HG03135 (cell line): ENCODE data around the gene COL16A1.

Source experiments
- ATAC-seq: cut with Tn5 transposase; IDR thresholded peaks from one replicate; pipeline ENCODE4 v1.9.1; 2021; ENCODE audit warnings: mild to moderate bottlenecking, moderate library complexity; ENCODE audit not compliant: unreplicated experiment

Gene COL16A1

GRCh38 chr1:31651766-31652165 is 52.1 kb downstream of the COL16A1 start:
- ATAC-seq, result no peak

GRCh38 chr1:31651089-31651420 is 52.8 kb downstream of the COL16A1 start:
- ATAC-seq, result no peak

DNA sequence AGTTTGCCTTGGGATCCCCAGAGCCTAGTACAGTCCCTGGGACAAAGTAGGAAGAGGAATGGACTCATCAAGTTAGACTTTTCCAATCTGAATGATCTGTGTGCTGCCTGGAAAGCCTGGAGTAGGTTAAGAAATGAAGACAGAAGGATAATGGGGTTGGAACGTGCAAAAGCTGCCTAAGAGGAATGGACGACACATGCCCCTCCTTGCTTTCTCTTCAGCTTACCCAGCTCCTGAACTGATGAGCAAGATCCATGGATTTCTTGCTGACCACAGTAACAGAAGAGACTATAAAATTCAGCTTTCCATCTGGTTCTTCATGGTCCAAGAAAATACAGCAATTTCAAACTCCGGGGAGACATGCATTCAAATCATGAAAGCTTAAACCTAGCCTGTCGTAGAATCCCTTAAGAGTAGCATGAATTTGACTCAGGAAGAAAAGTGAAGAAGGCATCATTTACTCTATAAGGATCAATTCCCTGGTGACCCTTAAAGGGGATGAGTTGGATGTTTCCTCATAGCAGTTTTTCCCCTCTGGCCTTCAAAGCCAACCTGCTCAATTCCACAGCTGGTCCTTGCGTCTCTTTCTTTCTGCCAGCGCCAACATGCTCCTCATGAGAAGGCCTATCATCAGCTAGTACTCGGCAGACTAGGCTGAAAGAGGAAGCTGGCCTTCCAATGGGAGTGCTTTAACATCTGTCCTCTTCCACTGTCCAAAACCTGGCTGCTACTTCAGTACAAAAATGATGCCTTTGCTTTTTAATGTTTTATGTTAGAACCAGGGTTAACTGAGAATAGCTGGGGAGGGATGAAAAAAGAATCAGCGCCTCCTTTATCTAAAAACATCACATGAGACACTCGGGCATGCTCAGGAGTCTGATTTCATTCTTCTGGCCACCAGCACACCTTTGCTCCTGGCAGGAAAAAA is 53.4 kb downstream of the COL16A1 start:
- no peak for ATAC-seq

GRCh38 chr1:31648641-31649357 is 55.0 kb downstream of the COL16A1 start:
- no peak for ATAC-seq

DNA sequence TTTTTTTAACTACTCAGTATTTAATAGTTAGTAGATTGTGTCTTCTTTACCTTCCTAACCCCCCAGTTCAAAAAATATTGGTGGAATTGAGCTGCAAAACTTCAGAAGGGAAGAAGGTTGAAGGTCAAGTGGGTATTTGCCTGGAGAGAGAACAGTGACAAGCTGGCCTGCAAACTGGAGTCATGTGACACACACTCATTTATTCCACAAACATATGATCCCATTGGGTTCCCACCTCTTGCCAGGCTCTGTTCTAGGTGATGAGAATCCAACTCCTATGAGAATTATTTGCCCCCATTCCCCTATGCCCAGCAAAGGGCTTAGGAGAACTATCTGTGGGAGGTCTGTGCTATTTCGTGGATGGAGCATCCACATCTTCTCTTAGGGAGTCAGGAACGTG is 55.6 kb downstream of the COL16A1 start:
- ATAC-seq, result no peak

- no peak for ATAC-seq
These were observed 56.7 kb downstream of the COL16A1 start for GRCh38 chr1:31647106-31647505.

DNA sequence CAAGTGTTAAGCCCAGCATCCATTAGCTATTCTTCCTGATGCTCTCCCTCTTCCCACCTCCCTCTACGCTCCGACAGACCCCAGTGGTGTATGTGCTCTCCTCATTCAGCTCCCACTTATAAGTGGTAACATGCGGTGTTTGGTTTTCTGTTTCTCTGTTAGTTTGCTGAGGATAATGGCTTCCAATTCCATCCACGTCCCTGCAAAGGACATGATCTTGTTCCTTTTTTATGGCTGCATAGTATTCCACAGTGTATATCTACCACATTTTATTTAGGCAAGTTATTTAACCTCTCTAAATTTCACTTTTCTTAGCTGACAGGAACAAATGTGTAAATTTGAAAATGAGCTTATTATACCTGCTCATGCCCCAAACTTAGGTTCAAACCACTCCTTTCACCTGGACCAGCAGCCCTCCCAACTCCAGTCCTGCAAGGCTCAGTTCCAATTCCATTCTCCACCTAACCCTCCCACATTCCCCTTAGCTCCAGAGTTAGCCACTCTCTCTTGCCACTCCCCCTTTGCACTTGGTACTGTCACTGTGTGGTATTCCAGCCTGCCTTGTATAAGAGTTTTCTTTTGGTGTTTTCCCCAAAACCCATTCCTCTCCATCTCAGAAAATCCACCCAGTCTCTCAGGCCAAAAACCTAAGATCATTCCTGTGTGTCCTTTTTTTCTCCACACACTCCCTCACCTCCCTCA is 57.4 kb downstream of the COL16A1 start:
- no peak for ATAC-seq

DNA sequence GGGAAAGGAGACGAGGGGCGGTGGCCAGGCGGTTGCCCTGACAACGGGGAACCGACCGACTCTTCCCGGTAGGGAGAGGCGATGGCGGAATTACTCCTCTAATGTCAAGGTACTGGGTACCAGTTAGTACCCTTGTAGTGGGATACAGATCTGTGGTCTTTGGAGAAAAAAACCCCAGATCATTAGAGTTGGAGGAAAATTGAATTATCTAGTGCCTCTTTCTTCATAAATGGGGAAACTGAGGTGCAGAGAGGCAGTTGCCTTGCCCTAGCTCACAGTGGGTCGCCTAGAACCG is 58.6 kb downstream of the COL16A1 start:
- ATAC-seq, result no peak

DNA sequence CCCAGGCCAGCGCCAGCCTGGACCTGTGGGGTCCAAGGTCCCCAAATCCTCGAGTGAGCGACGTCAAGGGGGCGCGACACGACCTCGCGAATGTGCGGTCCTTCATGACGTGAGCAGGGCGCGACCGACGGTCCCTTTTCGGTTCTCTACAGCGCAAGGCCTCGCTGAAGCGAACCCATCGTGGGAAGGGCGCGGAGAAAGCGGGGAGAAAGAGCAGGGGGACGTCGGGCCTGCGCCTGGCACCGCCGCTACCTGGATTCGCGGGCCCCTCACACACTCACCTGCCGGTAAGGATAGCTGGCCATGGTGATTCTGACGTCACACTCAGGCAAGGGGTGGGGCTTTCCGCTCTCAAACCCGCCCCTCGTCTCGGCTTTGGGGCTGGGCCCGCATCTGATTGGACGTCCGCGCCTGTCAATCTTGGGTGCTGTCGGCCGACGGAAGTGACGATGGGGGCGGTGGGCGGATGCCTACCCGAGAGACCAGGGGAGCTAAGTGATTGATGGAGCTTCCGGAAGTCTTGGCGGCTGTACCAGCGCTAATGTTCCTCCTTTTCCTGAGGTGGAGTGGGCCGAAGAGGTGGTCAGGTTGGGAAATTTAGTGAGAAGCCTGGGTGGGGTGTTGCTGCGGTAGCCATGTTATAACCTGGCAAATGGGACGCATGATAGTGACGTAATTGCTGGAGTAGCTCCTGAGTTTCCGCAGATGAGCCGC is 59.1 kb downstream of the COL16A1 start, which contains the start of gene PEF1:
Gene PEF1, minus strand, starts transcription at position 317 of the 714 bp plus-strand sequence. Its CDS starts 12 bp downstream, at position 305.
- peak; percentile 88 for ATAC-seq

- peak; percentile 11 for ATAC-seq
These were observed 59.7 kb downstream of the COL16A1 start for GRCh38 chr1:31643976-31644559.

GRCh38 chr1:31642897-31643296 is 60.9 kb downstream of the COL16A1 start:
- no peak for ATAC-seq

- no peak for ATAC-seq
These were observed 61.5 kb downstream of the COL16A1 start for GRCh38 chr1:31642366-31642765.

DNA sequence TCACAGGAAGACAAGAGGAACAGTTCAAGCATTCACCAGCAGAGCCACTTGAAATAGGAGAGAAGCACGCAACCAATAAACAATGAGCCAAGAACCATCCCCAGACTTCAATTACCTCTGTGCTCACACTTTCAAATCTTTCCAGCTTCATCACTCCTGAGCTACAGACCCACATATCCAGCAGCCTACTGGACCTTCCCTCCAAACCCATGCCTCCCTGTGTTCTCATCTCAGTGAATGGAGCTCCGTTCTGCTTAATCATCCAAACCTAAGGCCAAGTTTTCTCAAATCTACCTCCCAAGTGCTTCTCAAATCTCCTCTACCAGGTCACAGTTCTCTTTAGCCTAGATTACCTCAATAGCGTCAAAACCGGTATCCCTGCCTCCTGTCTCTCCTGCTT is 62.9 kb downstream of the COL16A1 start:
- ATAC-seq, result no peak

DNA sequence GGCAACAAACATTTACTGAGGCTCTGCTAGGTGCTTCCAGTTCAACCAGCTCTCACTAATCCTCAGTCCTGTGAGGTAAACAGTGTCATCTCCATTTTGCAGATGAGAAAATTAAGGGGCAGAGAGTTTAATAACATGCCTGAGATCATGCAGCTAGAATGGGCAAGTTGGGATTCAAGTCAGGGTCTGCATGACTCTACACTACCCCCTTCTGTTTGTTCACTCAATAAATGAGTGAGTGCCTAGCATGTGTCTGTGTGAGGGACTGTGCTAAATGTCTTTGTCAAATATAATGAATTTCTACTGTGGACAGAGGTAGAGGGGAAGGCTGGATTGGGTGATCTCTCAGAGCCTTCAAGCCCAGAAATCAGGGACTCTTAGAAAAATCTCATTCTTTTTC is 63.6 kb downstream of the COL16A1 start:
- ATAC-seq, result no peak

DNA sequence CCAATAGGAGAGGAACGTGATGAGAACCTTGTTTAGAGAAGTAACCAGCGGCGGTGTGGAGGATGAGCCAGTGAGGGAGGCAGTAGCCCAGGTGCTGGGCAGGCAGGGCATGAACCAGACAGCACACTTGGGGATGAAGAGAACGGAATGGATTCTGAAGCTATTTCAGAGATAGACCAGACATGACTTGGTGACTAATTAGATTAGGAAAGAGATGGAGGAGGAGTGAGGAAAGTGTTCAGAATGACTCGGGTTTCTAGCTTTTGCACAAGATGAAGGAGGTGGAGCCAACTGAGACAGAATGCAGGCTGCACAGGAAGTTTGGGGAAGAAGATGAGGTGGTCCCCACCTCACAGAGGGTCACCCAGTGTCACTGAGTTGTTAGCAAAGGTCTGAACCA is 64.3 kb downstream of the COL16A1 start:
- no peak for ATAC-seq

GRCh38 chr1:31637915-31638673 is 65.7 kb downstream of the COL16A1 start:
- no peak for ATAC-seq

GRCh38 chr1:31633117-31633516 is 70.7 kb downstream of the COL16A1 start:
- ATAC-seq, result no peak

GRCh38 chr1:31632649-31633048 is 71.2 kb downstream of the COL16A1 start:
- ATAC-seq, result no peak

- ATAC-seq, result no peak
These were observed 74.8 kb downstream of the COL16A1 start for GRCh38 chr1:31628931-31629556.
